Middle frontal gyrus (tissue), 1 donor: ENCODE results near the gene GOLGA8A.
A peak's percentile ranks its signal among the peaks of the same experiment; 100 is the strongest.
"Not testable (repeated sequence)": the region's sequence is repeated elsewhere in the genome, so short reads cannot be mapped to it uniquely, and the experiment has no call there.

Source experiments
- DNase-seq: peaks from one replicate; pipeline ENCODE4 v3.0.0-alpha.2; 2015; ENCODE audit warnings: low spot score; ENCODE audit errors: extremely low spot score

The GOLGA8A gene, protein sequence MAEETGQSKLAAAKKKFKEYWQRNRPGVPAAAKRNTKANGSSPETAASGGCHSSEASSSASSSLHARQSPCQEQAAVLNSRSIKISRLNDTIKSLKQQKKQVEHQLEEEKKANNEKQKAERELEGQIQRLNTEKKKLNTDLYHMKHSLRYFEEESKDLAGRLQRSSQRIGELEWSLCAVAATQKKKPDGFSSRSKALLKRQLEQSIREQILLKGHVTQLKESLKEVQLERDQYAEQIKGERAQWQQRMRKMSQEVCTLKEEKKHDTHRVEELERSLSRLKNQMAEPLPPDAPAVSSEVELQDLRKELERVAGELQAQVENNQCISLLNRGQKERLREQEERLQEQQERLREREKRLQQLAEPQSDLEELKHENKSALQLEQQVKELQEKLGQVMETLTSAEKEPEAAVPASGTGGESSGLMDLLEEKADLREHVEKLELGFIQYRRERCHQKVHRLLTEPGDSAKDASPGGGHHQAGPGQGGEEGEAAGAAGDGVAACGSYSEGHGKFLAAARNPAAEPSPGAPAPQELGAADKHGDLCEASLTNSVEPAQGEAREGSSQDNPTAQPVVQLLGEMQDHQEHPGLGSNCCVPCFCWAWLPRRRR

DNA sequence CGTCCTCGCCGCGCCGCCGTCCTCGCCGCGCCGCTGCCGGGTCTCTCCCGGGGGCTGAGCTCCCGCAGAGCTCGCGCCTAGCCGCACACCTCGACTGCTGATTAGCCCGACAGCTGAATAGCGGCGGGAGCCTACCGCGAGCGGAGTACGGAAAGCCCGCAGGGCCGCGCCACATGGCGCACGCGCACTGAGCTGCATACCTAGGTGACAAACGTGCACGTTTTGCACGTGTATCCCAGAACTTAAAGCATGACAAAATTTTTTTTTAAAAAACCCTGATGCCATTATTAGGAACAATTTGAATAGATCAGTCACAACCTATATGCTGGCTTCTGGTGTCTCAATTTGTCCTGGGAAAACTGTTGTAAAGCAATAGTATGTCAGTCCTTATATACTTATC is at the start of gene GOLGA8A:
GOLGA8A (minus strand) TSS at position 122 of the 400 bp plus-strand sequence. CDS start 48,117 bp downstream, outside the sequence.
- DNase-seq: peak; percentile 7

DNA sequence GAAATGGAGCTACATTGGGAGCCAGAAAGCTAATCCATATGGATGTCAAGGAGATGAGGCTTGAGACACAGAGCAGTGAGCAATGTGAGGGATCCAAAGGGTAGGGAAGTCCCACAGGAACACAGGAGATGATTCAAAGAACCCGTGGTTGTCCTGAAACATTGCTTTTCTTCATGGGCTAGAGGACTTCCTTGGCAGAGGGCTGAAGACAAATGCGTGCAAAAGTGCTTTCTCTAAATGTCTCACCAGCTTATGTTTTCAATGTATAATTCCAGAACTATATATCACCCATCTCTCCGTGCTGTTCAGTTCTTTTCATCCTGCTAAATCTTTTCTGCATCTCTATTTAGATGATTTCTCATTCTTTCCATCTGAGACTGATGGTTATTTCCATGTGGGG is 46.0 kb upstream of the GOLGA8A start:
- no peak for DNase-seq

DNA sequence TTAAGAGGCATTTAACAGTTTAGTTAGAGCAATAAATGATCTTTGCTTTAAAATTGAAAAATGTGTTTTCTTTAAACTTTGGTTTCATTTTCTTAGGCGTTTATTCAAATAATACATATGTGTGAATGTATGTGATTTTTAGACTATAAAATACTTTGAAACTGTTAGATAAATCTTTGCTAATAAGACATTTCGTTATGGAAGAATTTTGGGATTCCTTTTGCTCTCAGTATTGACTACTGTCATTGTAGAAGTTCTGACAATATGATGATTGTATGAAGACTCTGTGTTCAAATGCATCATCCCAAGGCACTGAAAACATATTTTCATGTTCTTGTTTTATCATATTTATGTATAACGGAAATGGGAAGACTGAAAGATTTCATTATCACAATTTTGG is 43.8 kb upstream of the GOLGA8A start:
- DNase-seq: no peak

DNA sequence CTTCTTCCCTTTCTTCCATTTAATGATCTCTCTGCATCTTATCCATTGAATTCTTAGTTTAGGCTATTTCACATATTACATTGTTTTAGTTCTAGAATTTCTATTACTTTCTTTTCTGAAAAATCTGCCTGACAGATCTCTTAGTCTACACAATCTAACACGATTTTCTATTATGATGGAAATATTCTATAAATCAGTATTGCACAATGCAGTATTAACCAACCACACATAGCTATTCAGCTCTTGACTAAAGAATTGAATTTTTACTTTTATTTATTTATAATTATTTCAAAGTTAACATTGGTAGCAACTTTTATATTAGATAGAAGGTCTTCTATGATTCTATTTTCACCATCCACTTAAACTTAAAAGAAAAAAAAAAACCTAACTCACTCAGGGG is 36.2 kb upstream of the GOLGA8A start:
- no peak for DNase-seq

DNA sequence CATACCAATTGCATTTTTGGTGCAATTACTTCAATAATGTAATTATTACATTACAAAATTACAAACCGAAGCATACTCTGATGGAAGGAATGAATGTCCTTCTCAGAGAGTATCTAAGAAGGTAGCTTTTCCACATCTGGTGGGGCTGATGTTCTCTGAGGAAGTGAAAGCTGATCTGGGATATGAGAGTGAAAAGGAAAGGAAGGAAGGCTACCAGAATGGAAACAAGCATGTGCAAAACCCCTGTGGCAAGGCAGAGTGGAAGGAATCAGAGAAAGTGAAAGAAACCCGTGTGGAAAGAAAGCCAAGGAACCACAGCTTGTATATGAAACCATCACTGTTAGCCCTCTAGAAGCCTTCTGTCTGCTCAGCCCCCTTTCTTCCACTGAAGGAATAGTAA is 35.3 kb upstream of the GOLGA8A start:
- no peak for DNase-seq

DNA sequence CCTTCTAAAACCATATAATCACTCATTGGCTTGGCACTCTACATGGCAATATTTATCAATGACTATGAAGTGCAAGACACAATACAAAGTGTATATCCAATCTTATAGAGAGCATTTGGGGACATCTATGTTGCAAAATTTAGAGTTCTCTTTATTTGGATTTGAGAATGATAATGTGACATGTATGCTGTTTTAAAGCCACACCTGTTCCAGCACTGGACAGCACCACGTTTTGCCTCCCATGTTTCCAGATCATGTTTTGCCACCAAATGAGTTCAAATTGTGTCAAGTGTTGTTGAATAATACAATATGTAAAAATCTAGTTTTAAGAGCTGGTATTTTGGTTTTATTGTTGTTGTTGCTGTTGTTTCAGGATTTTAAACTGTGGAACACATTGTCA is 33.3 kb upstream of the GOLGA8A start:
- DNase-seq: no peak

DNA sequence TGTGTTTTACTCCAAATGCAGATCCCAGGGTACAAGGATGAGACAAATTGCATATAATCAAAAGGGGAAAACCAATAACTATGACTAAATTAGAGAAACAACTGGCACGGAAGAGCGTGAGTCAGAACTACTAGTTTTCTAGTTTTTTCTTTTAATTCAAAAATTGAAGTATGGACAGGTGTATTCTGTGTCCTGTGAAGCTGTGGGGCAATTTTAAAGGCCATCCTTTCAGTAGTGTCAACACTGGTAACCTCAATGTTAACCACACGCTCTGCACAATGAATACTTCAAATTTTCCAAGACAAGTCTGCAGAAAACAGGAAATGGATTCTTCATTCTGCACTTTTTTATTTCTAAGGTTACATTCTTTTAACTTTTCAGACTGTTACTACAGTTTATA is 32.5 kb upstream of the GOLGA8A start:
- DNase-seq: no peak

DNA sequence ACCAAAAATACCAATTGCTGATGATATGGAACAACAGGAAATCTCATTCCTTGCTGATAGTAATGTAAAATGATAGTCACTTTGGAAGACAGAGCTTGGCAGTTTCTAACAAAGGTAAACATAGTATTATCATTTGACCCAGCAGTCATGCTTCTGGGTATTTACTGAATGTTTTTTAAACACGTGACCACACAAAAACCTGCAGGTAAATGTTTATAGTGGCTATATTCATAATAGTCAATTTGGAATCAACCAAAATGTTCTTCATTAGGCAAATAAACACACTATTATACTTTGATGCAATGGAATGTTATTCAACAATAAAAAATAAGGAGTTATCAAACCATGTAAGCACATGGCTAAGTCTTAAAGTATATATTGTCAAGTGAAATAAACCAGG is 24.1 kb upstream of the GOLGA8A start:
- no peak for DNase-seq

DNA sequence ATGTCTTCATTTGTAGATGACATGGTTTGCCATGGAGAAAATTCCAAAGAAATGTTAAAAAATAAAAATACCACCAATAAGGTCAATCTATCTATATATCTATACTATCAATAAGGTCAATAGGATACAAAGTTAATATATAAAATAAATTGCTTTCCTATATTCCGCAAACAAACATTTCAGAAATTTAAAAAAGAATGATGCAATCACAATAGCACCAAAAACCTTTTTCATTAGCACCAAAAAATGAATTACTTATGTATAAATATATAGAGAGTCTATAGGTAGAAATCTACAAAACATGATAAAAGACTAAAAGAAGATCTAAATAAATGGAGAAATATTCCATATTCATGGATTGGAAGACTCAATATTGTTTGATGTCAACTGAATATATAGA is 22.8 kb upstream of the GOLGA8A start:
- no peak for DNase-seq

DNA sequence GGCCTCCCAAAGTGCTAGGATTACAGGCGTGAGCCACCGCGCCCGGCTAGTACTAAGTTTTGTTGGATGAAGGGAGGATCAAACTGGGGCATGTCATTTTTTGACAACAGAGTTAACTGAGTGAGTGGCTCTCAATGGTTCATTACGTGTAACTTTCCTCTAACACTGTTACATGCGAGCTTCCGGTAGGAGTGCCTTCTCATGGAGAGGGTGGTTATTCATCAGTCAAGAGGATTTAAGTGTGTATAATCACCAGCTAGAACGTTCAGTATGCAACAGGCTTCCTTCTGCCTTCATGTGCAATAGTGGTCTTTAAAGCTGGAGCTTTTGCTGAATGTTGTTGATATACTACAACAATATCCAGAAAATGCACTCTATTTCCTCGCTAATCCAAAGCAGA is 19.1 kb upstream of the GOLGA8A start:
- no peak for DNase-seq

DNA sequence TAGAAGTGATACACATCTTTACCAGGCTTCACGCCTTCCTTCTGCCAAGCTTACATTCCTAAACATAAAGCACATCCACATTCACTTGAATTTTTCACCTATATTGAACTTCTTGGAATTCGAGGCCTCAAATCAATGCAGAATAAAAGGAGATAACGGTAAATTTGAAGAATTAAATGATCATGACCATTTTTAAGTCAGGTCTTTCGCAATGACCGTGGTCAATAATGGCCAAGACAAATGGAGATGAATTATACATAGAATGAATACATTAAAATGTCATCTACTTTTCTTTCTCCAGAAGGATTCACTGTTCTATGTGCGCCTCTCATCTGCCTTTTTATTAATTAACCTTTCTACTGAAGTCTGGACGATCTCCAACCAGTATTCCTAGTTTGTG is 5.3 kb upstream of the GOLGA8A start:
- no peak for DNase-seq

DNA sequence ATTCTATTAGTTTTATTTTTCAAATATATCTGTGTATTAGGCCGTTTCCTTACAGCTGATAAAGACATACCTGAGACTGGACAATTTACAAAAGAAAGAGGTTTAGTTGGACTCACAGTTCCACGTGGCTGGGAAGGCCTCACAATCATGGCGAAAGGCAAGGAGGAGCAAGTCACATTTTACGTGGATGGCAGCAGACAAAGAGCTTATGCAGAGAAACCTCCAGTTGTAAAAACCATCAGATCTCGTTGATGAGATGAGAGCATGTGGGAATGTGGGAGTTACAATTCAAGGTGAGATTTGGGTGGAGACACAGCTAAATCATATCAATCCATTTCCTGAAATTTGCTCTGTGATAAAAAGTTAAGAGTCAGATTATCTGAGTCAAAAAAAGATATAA is 2.3 kb upstream of the GOLGA8A start:
- DNase-seq: no peak

DNA sequence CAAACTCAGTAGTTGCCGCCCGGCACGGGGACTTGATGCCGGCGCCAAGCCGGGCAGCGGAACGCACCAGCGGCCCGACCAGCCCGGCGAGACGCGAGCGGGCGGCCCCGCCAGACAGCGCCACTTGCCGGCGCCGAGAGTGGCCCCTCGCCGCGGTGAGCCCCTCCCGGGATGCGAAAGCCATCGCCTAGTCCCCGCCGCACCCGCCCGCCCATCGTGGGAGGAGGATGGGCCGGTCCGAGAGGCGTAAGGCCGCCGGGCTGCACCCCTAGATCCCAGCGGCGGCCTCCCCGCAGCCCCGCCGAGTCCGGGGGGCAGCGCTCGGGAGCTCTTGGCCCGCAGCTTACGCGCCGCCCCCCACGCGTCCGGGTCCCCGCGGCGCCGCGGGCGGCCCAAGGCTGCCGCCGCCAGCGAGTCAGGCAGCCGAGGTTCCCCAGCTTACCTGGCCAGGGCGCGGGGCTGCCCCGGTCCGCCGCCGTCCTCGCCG is 609 bp downstream of the GOLGA8A start:
- DNase-seq: no peak

DNA sequence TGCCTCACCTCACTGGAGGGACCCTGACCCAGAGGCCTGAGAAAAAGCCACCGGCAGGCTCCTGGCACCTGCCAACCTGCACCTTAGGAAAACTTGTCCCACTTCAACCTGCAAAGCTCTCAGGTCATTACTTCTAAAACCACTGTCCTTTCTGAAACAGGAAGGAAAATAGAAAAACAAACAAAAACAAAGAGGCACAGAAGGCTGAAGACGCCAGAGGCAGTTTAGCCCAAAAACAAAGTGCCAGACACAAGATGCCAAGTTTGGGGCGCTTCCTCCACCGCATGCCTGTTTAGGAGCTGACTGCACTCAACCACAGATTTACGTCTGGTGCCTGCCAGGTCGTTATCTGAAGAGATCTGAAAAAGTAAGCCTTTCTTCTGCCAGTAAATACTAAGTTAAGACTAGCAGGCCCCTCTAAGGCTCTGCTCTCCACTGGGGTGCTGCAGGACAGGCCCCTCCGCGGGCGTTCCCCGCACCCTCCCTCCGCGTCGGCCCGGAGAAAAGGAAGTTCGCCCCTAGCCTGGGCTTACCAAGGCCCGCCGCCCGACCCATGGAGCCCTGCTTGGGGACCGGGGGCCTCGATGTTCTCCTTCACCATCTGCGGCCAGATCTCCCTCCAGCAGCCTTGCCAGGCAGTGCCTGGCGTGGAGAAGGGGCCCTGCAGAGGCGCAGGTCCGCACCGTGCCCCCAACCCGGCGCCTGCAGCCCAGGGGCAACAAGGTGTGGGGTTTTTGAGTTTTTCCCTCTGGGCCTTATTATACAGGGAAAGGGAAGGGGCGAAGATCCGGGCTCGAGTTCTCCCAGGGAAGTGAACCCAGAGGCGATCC is 1.3 kb downstream of the GOLGA8A start:
- no peak for DNase-seq

DNA sequence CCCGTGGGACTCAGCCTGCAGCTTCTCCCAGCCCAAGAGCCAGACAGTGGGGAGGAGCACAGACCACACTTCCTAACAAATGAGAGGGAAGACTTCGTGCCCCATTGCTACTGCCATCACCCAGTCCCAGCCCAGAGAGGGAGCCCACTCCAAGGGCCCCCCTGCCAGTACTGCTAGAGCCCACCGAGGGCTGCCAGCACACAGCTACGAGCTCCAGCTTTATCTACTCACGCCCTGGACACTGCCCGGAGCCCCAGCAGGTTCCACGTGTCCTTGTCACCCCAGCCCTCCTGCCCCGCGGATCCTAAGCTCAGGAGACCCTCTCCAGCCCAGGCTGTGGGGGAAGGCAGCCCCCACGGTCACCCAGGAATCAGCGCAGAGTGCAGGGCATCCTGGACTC is 1.9 kb downstream of the GOLGA8A start:
- DNase-seq: no peak

DNA sequence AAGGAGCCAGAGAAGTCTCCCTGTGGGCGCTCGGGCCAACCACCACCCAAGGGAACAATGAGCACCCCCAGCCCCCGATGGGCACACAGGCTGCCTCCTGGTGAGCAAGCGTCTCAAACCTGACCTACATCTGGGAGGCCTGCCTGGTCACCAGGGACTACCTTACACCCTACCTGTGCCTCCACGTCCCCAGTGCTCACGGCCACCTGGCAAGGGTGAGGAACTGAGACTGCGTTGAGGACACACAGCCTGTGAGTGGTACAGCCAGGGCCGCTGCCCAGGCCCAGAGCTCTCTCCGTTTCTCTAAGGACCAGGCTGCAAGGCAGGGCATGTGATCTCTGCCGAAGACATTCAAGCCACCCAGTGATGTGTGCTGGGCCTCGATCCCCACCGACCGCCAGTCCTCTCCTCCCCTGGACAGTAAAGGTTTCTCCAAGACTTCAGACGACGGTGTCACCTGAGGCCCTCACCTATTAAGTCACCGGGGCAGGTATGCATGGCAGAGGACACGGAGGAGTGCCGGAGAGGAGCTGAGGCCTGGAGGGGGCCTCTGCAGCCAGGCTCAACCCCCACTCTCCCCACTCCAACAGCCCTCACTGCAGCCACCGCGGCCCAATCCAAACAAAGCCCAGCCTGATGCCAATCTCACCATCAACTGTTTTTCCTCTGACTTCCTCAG is 2.8 kb downstream of the GOLGA8A start:
- DNase-seq: no peak

DNA sequence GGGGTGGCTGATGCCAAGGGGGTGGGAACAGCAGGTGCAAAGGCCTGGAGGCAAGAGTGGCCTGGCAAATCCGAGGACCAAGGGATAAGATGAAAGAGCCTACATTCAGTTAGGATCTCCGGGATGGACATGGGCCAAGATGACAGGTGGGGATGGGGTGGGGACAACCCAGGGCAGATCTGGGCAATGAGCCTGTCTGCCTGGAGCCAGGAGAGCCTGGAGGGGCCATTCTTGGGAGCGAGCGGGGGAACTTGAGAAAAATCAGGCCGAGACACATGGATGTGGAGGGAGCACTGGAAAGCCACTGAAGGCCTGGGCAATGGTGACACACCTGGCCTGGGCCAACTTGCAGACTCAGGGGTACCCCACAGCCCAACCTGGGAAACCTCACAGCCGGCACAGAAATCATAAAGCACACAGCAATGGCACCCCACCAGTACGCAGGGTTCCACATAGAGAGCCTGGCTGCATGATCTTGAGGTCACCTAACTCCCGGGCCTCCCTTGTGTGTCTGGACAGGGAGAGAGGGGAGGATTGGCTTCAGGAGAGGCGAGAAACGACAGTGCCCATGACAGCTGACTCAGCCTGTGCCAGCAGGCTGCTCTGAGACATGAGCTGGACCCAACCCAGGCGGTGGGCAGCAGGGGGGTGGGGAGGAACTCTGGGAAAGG is 3.5 kb downstream of the GOLGA8A start:
- DNase-seq: not testable (repeated sequence)

DNA sequence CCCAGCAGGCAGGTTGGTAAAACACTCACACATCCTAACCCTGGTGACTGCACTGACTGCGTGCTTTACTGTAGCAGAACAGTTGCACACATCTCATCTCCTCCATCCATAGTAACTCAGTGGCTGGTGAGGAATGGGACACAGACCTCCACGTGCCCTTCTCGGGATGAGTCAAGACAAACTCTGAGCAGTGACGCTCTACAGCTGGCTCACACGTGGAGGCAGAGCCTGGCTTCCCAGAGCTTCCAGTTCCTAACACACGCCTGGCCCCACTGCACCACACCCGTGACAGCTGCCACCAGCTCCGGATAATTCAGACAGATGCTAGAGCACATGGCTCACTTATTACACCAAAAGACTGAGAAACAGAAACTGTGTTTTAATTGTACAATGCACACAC is 7.0 kb downstream of the GOLGA8A start:
- DNase-seq: not testable (repeated sequence)

DNA sequence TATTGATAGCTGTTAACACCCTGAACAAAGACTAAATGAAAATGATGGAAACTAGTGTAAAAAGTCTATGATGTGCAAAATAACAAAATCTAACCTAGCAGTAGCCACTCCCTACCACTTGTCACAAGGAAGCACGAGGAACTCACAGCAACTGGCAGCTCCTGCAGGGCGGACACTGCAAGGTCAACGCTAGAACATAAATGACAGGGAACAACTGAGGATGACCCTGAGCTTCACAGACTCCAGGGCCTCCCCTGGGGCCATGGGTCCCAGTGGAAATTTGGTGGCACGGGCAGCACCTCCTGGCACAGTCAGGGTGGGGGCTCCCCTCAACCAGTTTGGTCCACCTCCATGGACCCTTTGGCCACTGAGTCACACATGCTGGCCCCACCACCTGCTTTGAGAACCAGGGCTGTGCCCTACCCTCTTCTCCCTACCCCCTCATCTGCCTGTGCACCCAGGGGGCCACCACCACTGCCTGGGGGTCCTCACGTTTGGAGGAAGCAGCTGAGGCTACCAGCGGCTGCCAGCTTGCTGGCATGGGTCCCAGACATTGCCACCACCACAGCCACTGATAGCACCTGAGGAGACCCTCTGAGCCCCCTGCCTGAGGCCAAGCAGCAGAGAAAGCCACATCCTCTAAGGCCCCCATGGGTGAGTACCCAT is 14.1 kb downstream of the GOLGA8A start:
- not testable (repeated sequence) for DNase-seq

DNA sequence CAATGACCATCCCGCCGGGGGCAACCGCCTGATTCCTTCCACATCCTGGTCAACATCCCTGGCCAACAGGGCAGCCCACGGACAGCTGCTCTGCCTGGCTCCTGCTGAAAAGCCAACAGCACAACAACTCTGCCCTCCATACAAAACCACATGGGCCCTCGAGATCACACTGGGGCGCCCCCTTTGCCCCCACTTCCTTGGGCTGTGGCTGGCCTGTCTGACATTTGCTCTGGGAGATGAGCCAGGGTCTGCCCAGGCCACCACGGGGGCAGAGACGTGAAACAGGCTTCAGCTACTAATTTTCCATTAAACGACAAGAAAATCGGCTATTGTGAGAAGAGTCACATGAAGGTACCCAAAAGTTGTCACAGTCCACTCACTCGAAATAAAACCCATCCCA is 16.7 kb downstream of the GOLGA8A start:
- not testable (repeated sequence) for DNase-seq
